ENCODE results near the gene ALKBH7.
"Not testable (repeated sequence)": the region's sequence is repeated elsewhere in the genome, so short reads cannot be mapped to it uniquely, and the experiment has no call there.

The ALKBH7 gene

GRCh38 chr19:6343462-6343861, 29.1 kb upstream of the ALKBH7 start:
- DNase-seq (ENCODE audit: extremely low read depth, low read depth): no peak
- TF ChIP-seq, protein P1, sequence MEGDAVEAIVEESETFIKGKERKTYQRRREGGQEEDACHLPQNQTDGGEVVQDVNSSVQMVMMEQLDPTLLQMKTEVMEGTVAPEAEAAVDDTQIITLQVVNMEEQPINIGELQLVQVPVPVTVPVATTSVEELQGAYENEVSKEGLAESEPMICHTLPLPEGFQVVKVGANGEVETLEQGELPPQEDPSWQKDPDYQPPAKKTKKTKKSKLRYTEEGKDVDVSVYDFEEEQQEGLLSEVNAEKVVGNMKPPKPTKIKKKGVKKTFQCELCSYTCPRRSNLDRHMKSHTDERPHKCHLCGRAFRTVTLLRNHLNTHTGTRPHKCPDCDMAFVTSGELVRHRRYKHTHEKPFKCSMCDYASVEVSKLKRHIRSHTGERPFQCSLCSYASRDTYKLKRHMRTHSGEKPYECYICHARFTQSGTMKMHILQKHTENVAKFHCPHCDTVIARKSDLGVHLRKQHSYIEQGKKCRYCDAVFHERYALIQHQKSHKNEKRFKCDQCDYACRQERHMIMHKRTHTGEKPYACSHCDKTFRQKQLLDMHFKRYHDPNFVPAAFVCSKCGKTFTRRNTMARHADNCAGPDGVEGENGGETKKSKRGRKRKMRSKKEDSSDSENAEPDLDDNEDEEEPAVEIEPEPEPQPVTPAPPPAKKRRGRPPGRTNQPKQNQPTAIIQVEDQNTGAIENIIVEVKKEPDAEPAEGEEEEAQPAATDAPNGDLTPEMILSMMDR (IDR thresholded peaks at IDR 0.05; ENCODE audit: low read depth, low read length): no peak

DNA sequence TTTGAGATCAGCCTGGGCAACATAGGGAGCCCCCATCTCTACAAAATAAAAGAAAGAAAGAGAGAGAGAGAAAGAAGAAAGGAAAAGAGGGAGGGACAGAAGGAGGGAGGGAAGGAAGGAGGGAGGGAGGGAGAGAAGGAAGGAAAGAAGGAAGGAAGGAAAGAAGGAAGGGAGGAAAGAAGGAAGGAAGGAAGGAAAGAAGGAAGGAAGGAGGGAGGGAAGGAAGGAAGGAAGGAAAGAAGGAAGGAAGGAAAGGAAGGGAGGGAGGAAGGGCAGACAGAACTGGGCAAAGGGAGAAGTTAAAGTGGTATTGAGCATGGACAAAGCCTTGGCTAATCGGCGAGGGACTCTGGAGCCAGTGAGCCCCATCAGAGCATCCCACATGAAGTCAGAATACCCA, 23.3 kb upstream of the ALKBH7 start:
- DNase-seq (ENCODE audit: extremely low read depth, low read depth): not testable (repeated sequence)

DNA sequence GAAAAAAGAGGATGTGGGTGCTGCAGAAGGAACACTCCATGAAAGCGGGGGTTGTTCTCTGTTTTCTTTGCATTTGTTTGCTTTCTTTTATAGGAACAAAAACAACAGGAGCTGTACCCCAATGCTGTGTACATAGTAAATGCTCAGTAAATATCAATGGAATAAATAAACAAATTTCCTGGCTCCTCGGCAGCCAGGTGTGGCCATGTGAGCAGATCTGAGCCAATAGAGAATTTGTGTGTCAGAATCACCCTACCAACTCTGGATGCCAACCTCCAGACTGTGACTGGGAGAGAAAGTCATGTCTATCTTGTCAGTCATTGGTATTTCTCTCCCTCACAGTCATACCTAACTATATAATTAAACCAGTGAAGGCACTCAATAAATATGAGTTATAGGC, 21.9 kb upstream of the ALKBH7 start:
- TF ChIP-seq, protein P1 (IDR thresholded peaks at IDR 0.05; ENCODE audit: low read depth, low read length): no peak
- DNase-seq (ENCODE audit: extremely low read depth, low read depth): no peak

DNA sequence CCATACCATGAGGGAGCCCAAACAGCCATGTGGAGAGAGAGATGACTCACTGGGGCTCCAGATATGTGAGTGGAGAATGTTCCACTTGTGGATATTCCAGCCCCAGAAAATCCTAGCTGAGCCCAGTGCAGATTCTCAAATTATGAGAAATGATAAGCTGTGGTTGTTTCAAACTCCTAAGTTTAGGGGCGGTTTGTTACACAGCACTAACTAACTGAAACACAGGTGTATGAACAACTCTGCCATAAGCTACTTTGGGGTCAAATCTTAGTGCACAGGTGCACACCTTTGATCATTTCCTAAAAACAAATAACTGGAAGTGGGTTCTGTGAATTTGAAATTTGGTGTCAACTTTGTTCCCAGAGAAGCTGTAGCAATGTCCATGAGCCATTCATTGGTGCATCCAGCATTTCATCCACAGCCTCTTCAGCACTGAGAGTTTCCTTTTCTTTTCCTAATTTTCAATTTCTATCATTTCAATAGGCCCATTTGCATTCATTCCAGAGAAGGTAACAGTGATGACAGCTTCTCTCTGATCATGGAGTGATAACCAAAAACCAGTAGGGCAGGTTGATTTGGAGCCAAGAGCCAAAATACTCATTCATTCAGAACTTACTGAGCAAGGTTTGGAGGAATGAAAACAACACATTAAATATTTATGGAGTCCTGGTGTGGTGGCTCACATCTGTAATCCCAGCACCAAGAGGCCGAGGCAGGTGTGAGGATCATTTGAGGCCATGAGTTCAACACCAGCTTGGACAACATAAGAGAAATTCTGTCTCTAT, 20.0 kb upstream of the ALKBH7 start:
- TF ChIP-seq, protein P1 (IDR thresholded peaks at IDR 0.05; ENCODE audit: low read depth, low read length): no peak
- no peak for DNase-seq (ENCODE audit: extremely low read depth, low read depth)

- TF ChIP-seq, protein P1 (IDR thresholded peaks at IDR 0.05; ENCODE audit: low read depth, low read length): peak; percentile 49
- no peak for DNase-seq (ENCODE audit: extremely low read depth, low read depth)
Measured at GRCh38 chr19:6354098-6354674, 18.4 kb upstream of the ALKBH7 start.

- not testable (repeated sequence) for DNase-seq (ENCODE audit: extremely low read depth, low read depth)
Measured at GRCh38 chr19:6355321-6356040, 17.1 kb upstream of the ALKBH7 start.

- no peak for DNase-seq (ENCODE audit: extremely low read depth, low read depth)
Measured at GRCh38 chr19:6357174-6357573, 15.4 kb upstream of the ALKBH7 start.

GRCh38 chr19:6358003-6358402, 14.6 kb upstream of the ALKBH7 start:
- no peak for DNase-seq (ENCODE audit: extremely low read depth, low read depth)
- TF ChIP-seq, protein P1 (IDR thresholded peaks at IDR 0.05; ENCODE audit: low read depth, low read length): no peak

More at GRCh38 chr19:6357174-6357573, 15.4 kb upstream of the ALKBH7 start:
- TF ChIP-seq, protein P1 (IDR thresholded peaks at IDR 0.05; ENCODE audit: low read depth, low read length): no peak
